GM12872 (cell line): ENCODE data around the gene SHH.

ENCODE experiments used
- TF ChIP-seq, protein P1 (sequence below): IDR thresholded peaks from 3 replicates; pipeline ENCODE4 v1.5.1; 2011; ENCODE audit warnings: low read depth, mild to moderate bottlenecking, low read length, moderate library complexity; ENCODE audit not compliant: insufficient read depth

Gene SHH

GRCh38 chr7:155816192-155816508, 3.9 kb upstream of the SHH start:
- TF ChIP-seq, protein P1, sequence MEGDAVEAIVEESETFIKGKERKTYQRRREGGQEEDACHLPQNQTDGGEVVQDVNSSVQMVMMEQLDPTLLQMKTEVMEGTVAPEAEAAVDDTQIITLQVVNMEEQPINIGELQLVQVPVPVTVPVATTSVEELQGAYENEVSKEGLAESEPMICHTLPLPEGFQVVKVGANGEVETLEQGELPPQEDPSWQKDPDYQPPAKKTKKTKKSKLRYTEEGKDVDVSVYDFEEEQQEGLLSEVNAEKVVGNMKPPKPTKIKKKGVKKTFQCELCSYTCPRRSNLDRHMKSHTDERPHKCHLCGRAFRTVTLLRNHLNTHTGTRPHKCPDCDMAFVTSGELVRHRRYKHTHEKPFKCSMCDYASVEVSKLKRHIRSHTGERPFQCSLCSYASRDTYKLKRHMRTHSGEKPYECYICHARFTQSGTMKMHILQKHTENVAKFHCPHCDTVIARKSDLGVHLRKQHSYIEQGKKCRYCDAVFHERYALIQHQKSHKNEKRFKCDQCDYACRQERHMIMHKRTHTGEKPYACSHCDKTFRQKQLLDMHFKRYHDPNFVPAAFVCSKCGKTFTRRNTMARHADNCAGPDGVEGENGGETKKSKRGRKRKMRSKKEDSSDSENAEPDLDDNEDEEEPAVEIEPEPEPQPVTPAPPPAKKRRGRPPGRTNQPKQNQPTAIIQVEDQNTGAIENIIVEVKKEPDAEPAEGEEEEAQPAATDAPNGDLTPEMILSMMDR, result no peak

DNA sequence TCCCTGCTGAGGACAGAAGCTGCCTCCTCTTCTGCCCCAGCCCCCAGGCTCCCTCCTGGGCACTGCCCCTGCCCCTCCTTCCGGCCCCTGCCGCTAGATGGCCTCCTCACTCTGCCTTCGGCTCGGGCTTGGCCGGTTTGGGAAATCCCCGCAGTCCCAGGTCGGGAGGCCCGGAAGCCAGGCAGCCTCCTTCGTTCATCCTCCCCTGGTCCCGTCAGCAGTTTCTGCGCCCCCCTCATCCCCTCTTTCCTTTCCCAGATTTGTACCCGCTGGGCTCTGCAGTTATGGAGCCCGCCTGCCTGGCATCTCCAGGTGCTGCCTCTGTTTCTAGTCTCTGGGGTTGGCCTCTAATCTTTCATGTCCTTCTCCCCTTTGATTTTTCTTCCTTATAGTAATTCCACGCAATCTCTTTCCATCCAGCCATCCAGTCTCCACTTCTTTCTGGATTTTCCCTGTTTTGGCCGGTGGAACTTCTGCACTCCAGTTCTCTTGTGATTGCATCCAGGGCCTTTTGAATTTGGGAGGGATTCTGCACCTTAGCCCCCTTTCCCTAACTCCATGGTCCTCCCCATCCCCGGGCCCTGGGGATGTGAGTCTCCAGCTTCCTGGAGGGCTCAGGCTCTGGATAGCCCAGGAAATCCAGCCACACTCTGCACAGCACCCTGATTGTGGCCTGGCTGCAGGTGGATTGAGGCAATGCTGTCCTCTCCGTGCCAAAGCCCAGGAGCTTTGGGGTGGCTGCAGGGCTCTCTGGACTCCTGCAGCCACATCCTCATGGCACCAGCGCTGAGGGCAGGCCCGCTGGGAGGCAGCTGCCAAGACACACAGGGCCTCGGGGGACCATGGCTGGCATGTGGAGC, 3.3 kb upstream of the SHH start:
- TF ChIP-seq, protein P1, result peak; percentile 85

DNA sequence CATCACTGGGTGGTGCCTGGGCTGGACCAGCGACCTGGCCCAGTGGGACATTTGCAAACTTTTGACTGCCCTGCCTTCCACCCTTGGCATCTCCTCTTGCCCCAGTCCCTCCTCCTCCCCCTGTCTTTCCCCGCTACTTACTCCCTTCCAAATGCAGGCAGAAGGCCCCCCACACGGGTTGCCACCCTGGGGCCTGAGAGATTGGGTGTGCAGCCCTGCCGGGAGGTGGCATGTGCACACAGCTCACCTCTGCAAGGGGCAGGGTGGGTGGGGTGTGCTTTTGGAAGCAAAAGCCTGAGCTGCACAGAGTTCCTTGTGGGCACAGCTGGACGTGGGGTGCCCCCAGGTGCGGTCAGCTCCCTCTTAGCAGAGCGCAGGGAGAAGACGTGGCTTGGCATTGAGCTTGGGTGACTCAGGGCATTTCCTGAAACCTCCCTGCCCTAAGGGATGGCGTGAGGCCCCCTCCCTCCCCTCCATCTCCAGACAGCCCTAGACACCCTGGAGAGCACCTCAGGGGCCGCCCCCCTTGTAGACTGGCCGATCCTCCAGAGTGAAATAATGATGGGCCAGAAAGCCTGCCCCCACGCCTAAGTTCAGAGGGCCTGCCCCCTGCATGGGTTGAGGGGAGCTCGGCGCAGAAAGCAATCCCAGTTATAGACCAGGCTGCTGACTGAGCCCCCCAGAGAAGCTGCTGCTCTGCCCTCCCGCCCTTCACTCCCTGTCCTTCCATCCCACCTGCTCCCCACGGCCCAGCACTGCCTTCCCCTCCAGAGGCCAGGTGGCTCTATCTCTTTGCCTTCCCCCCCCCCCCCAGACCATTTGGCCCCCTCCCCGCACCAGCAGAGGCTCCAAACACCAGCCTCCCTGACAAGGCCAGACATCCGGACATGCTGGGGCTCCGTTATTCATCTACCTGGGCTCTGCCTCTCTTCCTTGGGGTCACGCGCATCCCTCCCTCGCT, 2.3 kb upstream of the SHH start:
- TF ChIP-seq, protein P1, result no peak

GRCh38 chr7:155813546-155814315, 1.5 kb upstream of the SHH start:
- TF ChIP-seq, protein P1, result no peak

DNA sequence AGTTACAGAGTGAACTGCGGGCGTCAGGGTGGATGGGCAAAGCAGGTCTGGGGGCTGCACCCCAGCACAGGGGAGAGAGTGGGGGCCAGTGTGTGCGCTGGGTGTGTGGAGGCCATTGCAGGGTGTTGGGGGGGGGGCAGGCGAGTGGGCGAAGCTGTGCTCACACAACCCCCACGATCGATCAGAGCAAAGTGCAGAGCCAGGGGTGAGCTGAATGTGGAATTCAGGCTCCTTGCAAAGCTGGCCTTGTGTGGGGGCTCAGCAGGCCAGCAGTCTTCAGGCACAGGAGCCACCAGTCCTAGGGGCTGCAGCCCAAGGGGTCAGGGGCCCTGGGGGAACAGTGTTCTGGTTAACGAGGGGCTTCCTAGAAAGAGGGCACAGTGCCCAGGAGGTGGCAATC, 862 bp upstream of the SHH start:
- TF ChIP-seq, protein P1, result no peak

- TF ChIP-seq, protein P1, result no peak
Observed at GRCh38 chr7:155811560-155811894, 736 bp downstream of the SHH start.
